Parathyroid adenoma (tissue), 2 donors: ENCODE data around the gene FKBP15.
"Not testable (repeated sequence)": the region's sequence is repeated elsewhere in the genome, so short reads cannot be mapped to it uniquely, and the experiment has no call there.

ENCODE experiments used
- H2AFZ ChIP-seq: fragments of 300-600 bp; sonication (generic); one replicate; pipeline ENCODE4 v1.7.0; 2017; ENCODE audit warnings: antibody characterized with exemption, mild to moderate bottlenecking
- H3K27ac ChIP-seq: fragments of 300-600 bp; sonication (generic); one replicate; pipeline ENCODE4 v1.7.0; 2017
- H3K27me3 ChIP-seq: fragments of 300-600 bp; sonication (generic); one replicate; pipeline ENCODE4 v1.7.0; 2017; ENCODE audit warnings: low read length; ENCODE audit not compliant: control insufficient read depth, insufficient read depth
- H3K36me3 ChIP-seq: fragments of 300-600 bp; sonication (generic); one replicate; pipeline ENCODE4 v1.7.0; 2017; ENCODE audit warnings: low read length; ENCODE audit not compliant: control insufficient read depth, insufficient read depth
- H3K4me1 ChIP-seq: fragments of 300-600 bp; sonication (generic); one replicate; pipeline ENCODE4 v1.7.0; 2017; ENCODE audit warnings: control low read depth
- H3K4me2 ChIP-seq: fragments of 300-600 bp; sonication (generic); one replicate; pipeline ENCODE4 v1.7.0; 2017; ENCODE audit warnings: low read length
- H3K4me3 ChIP-seq: fragments of 300-600 bp; sonication (generic); one replicate; pipeline ENCODE4 v1.7.0; 2017; ENCODE audit warnings: low read depth, low read length
- H3K79me2 ChIP-seq: fragments of 300-600 bp; sonication (generic); one replicate; pipeline ENCODE4 v1.7.0; 2017; ENCODE audit warnings: control low read depth
- H3K9ac ChIP-seq: fragments of 300-600 bp; sonication (generic); one replicate; pipeline ENCODE4 v1.7.0; 2017; ENCODE audit warnings: mild to moderate bottlenecking
- H3K9me3 ChIP-seq: fragments of 300-600 bp; sonication (generic); one replicate; pipeline ENCODE4 v1.7.0; 2017; ENCODE audit warnings: low read length; ENCODE audit not compliant: control insufficient read depth
- TF ChIP-seq, protein P1 (sequence below): fragments of 300-600 bp; sonication (generic); IDR thresholded peaks from one replicate; pipeline ENCODE4 v1.7.0; 2017; ENCODE audit warnings: antibody characterized with exemption, mild to moderate bottlenecking
- donor health status: primary hyperparathyroidism.

The FKBP15 gene

DNA sequence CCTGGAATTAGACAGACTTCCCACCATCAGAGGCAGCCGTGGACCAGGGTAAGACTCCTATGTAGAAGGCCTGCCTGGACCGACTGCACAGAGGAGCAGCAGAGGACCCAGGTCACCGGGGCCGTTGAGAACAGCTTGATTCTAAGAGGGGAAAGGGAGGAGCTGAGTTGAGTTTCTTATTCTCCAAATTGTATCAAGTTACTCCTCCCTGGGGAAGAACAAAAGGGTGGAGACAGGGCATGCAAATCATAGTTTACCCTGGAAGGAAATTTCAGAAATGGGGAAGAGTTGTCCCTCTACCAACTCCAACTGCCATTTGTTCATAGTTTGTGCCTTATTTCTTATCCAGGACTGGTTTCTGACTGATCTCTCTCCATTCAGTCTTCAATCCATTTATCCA, 91.2 kb downstream of the FKBP15 start:
- TF ChIP-seq, protein P1, sequence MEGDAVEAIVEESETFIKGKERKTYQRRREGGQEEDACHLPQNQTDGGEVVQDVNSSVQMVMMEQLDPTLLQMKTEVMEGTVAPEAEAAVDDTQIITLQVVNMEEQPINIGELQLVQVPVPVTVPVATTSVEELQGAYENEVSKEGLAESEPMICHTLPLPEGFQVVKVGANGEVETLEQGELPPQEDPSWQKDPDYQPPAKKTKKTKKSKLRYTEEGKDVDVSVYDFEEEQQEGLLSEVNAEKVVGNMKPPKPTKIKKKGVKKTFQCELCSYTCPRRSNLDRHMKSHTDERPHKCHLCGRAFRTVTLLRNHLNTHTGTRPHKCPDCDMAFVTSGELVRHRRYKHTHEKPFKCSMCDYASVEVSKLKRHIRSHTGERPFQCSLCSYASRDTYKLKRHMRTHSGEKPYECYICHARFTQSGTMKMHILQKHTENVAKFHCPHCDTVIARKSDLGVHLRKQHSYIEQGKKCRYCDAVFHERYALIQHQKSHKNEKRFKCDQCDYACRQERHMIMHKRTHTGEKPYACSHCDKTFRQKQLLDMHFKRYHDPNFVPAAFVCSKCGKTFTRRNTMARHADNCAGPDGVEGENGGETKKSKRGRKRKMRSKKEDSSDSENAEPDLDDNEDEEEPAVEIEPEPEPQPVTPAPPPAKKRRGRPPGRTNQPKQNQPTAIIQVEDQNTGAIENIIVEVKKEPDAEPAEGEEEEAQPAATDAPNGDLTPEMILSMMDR: no peak
- no peaks in the 10 kb centered on the region for H3K27me3 ChIP-seq
- no peak overlapping the region for H3K4me2 ChIP-seq
- peak overlapping the region; percentile 34 for H2AFZ ChIP-seq
- H3K27ac ChIP-seq: peak overlapping the region; percentile 88
- H3K9me3 ChIP-seq: no peaks in the 10 kb centered on the region
- no peaks in the 10 kb centered on the region for H3K79me2 ChIP-seq
- H3K9ac ChIP-seq: no peak overlapping the region
- H3K36me3 ChIP-seq: no peaks in the 10 kb centered on the region
- peaks cover 24% of the 10 kb centered on the region for H3K4me1 ChIP-seq
- no peak overlapping the region for H3K4me3 ChIP-seq

- peaks cover 24% of the 10 kb centered on the region for H3K4me1 ChIP-seq
- no peaks in the 10 kb centered on the region for H3K79me2 ChIP-seq
- TF ChIP-seq, protein P1: no peak
- H3K4me2 ChIP-seq: no peak overlapping the region
- no peaks in the 10 kb centered on the region for H3K9me3 ChIP-seq
- peak overlapping the region; percentile 34 for H2AFZ ChIP-seq
- no peak overlapping the region for H3K4me3 ChIP-seq
- H3K27ac ChIP-seq: peak overlapping the region; percentile 88
- no peak overlapping the region for H3K9ac ChIP-seq
- H3K36me3 ChIP-seq: no peaks in the 10 kb centered on the region
- H3K27me3 ChIP-seq: no peaks in the 10 kb centered on the region
Measured at GRCh38 chr9:113129466-113129865, 91.6 kb downstream of the FKBP15 start.

GRCh38 chr9:113125386-113126035, 95.6 kb downstream of the FKBP15 start:
- Histone ChIP-seq H3K27ac (no peak overlapping the region), H3K27me3 (no peaks in the 10 kb centered on the region)
- TF ChIP-seq, protein P1: no peak

DNA sequence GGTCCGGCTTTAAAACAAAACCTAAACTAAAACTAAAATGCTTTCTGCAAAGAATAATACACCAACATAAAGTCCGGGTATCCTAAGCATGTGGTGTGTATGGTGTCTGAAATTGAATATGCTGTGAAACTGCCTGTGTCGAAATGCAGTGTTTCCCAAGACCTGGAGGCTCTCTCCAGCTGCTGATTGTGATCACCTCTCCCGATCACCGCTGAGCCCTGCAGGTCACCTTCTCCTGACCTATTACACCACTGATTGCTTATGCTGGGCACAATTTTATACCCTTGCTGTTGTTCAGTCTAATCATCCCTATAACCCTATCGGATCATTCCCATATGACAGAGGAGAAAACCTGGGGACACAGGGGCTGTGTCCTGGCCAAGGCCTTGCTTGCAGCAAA, 102.2 kb downstream of the FKBP15 start:
- H3K27ac ChIP-seq: peak overlapping the region; percentile 72
- H3K27me3 ChIP-seq, H3K79me2 ChIP-seq, H3K4me1 ChIP-seq, H3K4me2 ChIP-seq, H3K36me3 ChIP-seq, H3K4me3 ChIP-seq, H3K9me3 ChIP-seq, H3K9ac ChIP-seq, H2AFZ ChIP-seq: not testable (repeated sequence)

More at GRCh38 chr9:113125386-113126035, 95.6 kb downstream of the FKBP15 start:
- H3K9ac ChIP-seq: no peak overlapping the region
- H3K36me3 ChIP-seq: no peaks in the 10 kb centered on the region
- H3K9me3 ChIP-seq: no peaks in the 10 kb centered on the region
- H3K4me1 ChIP-seq: peaks cover 9% of the 10 kb centered on the region
- H3K4me2 ChIP-seq: no peak overlapping the region
- no peaks in the 10 kb centered on the region for H3K79me2 ChIP-seq
- no peak overlapping the region for H2AFZ ChIP-seq
- H3K4me3 ChIP-seq: no peak overlapping the region
